Right ventricle myocardium superior (tissue), 1 donor: Measurements from ENCODE around the gene APOBEC3A. TPM values are rescaled to one million over a fixed set of nuclear protein-coding genes. Genes with fewer than 3 reads are reported as not detected.
"Not testable (repeated sequence)": the region's sequence is repeated elsewhere in the genome, so short reads cannot be mapped to it uniquely, and the experiment has no call there.

Experiments used
- ATAC-seq: fragments of 200-7000 bp; cut with Tn5 transposase; one replicate; pipeline ENCODE4 v1.9.1; 2020; ENCODE audit warnings: mild to moderate bottlenecking; ENCODE audit not compliant: poor library complexity
- DNase-seq: peaks from one replicate; pipeline ENCODE4 v3.0.0-alpha.2; 2020
- intact Hi-C: fragments of 100-400 bp; cut with DNase I; formaldehyde crosslinking; loops from one replicate; pipeline ENCODE4 v1.11.2; 2022
- total RNA-seq: library from RNA; stranded (reverse); fragmentation: NEBNext Ultra II Directional; extraction: Animal tissue kit (Norgen Biotek cat#: 25700); gene quantifications from one replicate; pipeline ENCODE4 v1.2.1, GENCODE V29; 2021
- donor health status: DM: no; HTN: yes; CAD: no; lungs with severe emphysema.

Gene APOBEC3A
- total RNA-seq, 1 donor from 2014 or later, result 0.35 TPM

DNA sequence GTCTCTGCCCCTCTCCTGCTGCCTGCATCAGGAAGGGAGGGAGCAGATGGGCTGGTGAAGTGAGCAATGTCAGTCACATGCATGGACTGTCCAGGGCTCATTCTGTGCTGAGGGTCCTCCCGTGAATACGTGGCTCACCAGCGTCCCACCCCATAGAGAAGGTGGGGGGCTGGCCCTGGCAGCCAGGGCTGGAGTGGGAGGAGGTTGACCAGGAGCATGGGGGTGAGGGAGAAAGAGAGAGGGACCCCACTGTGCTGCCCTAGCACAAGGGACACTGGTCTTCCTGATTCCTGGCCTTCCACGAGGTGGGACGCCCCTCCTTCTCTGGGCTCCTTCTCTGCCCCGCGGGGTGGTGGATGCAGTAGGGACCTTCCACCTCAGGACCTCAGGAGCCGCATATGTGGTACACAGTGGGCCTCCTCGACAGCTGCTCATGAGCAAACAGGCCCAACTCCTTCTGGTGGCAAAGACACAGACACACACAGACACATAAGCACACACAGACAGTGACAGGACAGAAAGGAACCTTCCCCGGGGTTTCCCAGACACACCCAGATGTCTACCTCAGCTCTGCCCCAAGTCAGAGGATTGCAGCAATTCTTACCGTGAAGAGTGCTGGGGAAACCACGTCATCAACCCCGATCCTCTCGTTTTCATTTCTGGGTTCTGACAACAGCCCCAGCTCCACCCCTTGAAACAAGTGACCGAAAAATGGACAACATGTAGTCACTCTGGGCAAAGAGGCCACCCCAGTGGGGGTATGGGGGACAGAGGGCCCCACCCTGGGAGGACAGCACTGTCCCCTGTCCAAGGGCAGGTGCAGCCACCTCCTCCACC lies 3.6 kb upstream of the APOBEC3A start:
- DNase-seq (no peak), ATAC-seq (peak; percentile 24)
- intact Hi-C loops, result no loop called here

DNA sequence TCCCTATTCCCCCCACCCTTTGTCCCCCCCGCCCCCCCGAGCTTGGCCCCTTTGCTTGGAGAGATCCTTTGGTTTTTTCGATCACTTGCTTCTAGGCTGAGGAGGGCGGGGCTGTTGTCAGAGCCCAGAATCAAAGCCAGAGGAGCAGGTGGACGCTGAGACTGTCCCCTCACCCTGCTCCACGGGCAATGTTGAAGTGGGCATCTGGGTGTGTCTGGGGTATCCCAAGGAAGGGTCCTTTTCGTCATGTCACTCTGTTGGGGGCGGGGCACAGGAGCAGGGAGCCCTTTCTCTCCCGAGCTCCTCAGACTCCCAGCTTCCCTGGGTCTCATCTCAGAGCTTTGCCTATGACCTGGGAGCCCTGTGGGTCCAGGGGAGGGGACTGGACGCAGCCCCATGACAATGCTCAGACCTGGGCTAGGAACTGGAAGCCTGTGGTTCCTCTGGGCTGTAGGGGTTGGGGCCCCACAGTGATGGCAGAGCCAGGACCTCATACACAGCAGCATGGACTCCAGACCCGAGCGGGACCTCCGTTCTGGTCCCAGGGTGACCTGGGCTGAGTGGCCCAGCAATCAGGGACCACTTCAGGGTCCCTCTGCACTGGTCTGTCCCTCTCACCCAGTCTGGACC lies 2.9 kb upstream of the APOBEC3A start:
- no peak for ATAC-seq
- DNase-seq, result no peak
- intact Hi-C loops, result no loop called here

DNA sequence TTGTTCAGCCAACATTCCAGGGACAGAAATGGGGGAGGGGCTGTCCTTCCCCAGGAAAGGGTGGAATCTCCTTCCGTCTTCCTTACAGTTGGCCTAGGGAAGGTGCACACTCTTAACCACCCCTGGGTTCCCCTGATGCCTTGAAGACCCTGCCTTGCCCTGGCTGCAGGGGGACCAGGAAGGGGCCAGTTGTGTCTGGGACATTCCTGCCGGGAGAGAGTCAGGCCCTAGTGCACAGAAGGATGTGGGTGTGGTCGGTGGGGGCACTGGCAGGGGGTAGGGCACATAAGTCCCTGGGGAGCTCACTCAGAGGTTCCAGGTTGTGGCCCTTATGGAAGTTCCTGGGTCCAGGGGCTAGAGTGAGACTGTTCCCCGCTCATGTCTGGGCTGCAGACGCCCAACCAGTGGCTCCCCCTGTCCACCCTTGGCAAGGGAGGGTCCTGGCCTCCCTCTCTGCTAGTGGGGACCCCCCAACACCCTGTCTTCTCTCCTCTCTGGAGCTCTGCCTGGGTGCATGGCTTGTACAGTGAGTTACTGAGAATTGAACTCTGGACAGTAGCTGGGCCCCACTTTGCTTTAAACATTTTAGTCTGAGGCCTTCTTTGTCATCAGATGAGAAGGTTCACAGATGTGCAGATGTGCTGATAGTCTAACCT lies 2.0 kb upstream of the APOBEC3A start:
- intact Hi-C loops, result no loop called here
- DNase-seq (no peak), ATAC-seq (no peak)

DNA sequence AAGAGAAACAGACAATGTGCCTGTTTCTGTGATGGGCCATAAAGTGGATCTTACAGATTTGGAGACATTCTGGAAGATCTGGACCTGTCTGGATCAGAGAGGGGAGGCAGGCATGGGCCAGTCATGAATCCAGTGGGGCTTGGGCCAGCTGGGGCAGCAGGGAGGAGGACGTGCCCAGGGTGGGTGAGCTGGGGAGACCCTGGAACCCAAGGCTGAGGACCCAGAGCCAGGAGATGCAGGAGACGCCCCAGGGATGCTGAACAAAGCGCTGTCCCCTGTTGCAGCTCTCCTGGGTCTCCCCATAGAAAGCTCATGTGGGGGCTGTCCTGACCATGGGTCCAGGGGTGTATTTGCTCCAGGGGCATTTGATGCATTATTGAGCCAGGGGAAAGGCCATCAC lies 1.5 kb upstream of the APOBEC3A start:
- intact Hi-C loops, result no loop called here
- ATAC-seq, result no peak
- no peak for DNase-seq

DNA sequence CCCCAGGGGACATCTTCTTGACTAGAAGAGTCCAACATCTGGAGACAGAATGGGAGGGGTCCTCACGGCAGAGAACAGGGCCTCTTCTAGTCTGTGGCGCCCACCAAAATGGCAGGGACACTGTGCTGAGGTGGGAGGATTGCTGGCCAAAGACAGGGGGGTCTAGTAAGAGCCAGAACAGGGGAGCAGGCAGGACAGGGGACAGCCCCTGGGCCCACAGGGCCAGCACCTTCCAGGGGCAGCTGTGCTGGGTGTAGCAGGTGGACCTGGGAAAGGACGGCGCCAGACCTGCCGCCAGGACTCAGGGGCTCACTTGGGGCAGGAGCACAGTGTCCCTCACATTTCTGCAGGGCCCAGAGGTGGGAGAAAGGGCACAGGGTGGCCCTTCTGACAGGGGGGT lies 858 bp upstream of the APOBEC3A start:
- no peak for DNase-seq
- intact Hi-C loops, result no loop called here
- no peak for ATAC-seq

DNA sequence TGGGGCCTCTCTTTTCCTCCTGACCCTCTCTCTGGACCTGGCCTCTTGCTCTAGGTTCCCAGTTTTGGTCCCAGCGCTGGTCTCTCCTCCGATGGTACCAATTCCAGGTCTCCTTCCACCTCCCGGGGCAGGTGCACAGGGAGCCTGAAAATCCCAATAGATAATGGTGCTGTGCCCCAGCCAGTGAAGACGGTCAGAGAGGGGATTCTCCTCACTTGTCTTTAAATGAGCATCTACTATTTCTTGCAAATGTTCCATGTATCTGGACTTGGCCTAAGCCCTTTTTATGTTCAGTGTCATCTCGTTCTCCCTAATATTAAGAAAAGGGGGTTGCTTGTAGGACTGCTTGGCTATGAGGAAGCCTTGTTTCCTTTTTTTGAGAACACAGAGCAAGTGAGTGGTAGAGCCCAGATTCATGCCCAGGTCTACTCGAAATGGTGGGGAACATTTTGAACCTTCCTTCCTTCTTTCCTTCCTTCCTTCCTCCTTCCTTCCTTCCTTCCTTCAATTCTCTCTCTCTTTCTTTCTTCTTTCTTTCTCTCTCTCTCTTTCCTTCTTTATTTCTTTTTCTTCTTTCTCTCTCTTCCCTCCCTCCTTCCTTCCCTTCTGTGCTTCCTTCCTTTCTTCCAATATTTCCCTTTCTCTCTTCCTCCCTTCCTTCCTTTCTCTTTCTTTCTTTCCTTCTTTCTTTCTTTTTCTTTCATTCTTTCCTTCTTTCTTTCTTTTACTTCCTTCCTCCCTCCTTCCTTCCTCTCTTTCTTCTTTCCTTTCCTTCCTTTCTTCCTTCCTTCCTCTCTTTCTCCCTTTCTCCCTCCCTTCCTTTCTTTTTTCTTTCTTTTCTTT lies 620 bp downstream of the APOBEC3A start:
- intact Hi-C loops, result no loop called here
- ATAC-seq (no peak), DNase-seq (no peak)

DNA sequence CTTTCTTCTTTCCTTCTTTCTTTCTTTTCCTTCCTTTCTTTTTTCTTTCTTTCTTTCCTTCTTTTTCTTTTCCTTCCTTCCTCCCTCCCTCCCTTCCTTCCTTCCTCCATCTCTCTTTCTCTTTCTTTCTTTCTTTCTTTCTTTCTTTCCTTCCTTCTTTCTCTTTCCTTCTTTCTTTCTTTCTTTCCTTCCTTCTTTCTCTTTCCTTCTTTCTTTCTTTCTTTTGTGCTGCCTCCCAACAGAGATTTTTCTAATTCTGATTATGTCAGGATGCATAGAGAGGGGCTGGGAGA lies 1.2 kb downstream of the APOBEC3A start:
- intact Hi-C loops, ATAC-seq, DNase-seq: not testable (repeated sequence)

DNA sequence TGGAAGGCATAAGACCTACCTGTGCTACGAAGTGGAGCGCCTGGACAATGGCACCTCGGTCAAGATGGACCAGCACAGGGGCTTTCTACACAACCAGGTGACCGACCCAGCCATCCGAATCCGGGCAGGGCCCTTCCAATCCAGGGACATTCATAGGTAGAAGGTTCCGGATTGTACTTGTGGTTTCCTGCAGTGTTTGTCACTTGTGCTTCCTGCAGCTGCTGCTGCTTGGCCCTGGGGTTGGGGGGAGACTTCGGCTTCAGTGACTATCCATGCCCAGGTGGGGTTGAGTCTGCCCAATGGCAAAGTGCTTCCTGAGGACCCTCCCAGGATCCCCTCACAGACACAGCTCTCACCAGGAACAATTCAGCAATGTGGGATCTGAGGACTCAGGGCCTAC lies 2.2 kb downstream of the APOBEC3A start:
- intact Hi-C loops, result no loop called here
- ATAC-seq (no peak), DNase-seq (no peak)

DNA sequence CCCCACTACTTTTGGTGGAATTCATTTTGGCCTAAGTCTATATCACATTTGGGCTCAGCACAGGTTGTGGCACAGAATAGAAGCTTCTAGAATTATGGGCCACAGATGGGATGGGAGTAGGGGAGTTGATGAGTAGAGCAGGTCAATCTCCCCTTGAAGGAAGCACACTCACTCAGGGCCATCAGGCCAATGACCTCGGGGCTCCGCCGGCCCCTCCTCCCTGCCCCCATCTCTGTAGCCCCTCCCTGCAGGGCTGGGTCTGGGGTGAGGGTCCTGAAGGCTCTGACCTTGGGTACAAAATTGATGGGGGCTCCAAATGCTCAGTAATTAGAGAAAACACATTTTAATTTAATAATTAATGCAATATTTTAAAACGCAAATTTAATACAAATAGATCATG lies 3.3 kb downstream of the APOBEC3A start:
- ATAC-seq, intact Hi-C loops, DNase-seq: not testable (repeated sequence)

DNA sequence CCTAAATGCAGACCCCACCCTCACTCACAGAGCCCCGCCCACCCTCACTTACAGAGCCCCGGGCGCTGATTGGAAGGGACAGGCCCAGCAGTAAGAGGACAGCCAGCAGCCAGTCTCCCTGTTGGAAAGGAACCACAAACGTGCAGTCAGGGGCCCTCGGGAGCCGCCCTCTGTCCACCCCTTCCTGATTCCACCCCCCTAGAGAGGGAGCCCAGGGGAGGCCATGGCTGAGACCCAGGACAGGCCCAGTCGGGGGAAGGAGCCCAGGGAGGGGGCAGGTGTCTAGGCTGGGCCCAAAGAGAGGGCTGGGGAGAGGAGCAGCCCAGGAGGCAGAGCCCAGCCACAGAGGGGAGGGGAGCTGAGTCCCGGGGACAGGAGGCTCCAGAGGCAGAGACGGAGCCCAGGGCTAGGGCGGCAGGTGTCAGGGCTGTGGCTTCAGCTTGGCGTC lies 5.9 kb downstream of the APOBEC3A start:
- DNase-seq, intact Hi-C loops: not testable (repeated sequence)
- peak; percentile 52 for ATAC-seq

DNA sequence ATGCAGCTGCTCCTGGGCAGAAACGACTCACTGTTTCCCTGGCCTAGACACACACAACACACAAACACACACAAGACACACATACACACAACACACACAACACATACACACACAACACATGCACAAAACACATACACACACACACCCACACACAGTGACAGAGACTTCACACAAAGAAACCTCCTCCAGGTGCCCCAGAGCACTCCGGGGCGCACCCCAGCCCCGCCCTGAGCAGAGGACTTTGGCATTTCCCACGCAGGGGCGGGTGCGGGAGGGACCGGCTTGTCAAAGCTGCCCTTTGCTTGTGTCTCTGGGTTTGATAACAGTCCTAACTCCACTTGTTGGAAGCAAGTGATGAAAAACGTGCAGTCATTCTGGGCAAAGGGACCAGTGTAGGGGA lies 6.5 kb downstream of the APOBEC3A start:
- ATAC-seq (no peak), DNase-seq (no peak)
- intact Hi-C loops, result no loop called here

DNA sequence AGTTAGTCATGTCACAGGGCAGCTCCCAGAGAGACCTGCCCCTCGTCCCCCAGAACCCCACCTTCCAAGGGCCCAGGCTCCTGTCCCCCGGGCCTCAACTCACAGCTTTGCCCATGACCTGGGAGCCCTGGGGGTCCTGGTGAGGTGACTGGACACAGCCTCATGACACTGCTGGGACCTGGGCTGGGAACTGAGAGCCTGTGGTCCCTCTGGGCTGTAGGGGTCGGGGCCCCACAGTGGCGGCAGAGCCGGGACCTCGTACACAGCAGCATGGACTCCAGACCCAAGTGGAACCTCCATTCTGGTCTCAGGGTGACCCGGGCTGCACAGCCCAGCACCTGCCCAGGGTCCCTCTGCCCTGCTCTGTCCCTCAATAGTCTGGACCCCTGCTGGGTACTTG lies 6.9 kb downstream of the APOBEC3A start:
- no peak for DNase-seq
- intact Hi-C loops, result no loop called here
- no peak for ATAC-seq

DNA sequence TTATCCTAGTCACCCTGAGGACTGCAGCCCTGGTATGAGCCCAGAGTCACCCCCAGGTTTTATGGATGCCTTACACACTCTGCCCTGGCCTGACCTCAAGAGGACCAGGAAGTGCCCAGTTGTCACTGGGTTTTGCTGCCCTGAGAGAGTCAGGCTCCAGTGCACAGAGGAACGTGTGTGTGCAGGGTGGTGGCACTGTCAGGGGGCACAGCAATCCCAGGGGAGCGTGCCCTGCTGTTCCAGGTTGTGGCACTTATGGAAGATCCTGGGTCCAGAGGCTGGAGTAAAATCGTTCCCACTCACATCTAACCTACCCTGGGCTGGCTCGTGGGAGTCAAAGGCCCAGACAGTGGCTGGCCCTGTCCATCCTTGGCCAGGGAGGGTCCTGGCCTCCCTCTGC lies 7.6 kb downstream of the APOBEC3A start:
- ATAC-seq, result no peak
- intact Hi-C loops, result no loop called here
- DNase-seq, result no peak

DNA sequence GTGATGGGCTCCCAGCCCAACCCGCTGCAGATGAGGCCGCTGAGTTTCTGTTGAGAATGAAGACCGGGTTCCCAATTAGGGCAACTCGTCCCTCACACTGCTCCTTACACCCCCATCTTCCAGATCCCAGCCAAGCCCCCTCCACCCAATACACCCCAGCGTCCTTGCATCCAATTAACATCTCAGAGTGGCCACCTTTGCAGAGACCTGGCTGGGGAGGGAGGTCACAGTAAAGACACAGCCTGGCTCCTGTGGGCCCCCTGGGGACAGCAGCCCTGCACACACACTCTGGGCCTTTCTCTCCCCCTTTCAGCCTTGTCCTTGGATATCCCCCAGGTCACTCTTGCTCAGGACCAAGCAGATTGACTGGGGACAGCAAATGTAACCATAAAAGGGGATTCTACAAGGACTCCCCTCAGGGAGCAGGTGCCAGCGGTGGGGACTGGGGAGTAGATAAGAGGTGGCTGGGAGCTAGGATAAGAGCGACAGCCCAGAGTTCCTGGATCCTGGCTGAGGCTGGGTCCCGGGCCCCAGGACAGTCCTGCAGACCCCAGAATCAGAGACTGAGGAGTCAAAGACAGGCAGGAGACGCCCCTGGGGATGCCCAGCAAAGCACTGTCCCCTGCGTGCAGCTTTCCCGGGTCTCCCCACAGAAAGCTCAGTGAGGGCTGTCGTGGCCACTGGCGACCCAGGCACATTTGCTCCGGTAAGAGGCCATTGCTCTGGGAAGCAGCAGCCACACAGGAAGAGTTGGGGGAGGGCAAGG lies 8.4 kb downstream of the APOBEC3A start:
- intact Hi-C loops, result no loop called here
- ATAC-seq (no peak), DNase-seq (no peak)

DNA sequence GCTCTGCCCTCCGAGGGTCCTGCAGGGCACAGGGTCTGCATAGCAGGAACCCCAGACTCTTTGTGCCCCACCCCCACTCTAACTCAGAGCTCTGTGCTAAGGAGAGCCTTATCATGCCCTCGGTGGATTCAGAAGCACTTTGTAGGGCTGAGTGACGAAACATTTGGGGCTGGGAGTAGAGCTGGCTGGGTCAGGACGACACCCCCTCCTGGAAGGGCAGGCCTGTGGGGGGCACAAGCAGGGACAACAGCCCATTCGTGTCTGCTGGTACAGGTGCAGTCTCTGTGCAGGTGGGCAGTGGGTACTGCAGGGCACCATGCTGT lies 8.9 kb downstream of the APOBEC3A start:
- ATAC-seq, result no peak
- intact Hi-C loops, result no loop called here
- DNase-seq, result no peak

DNA sequence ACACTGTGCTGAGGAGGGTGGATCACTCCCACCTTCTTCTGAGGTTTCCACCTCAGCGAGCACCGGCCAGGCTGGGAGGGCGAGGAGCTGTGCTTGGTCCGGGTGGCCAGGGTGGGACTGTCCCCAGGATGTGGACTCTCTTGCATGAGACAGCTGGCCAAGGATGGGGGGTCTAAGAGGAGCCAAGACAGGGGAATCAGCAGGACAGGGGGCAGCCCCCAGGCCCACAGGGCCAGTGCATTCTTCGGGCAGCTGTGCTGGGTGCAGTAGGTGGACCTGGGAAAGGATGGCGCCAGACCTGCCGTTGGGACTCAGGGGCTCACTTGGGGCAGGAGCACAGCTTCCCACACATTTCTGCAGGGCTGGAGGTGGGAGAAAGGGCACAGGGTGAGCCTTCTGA lies 9.5 kb downstream of the APOBEC3A start:
- no peak for DNase-seq

DNA sequence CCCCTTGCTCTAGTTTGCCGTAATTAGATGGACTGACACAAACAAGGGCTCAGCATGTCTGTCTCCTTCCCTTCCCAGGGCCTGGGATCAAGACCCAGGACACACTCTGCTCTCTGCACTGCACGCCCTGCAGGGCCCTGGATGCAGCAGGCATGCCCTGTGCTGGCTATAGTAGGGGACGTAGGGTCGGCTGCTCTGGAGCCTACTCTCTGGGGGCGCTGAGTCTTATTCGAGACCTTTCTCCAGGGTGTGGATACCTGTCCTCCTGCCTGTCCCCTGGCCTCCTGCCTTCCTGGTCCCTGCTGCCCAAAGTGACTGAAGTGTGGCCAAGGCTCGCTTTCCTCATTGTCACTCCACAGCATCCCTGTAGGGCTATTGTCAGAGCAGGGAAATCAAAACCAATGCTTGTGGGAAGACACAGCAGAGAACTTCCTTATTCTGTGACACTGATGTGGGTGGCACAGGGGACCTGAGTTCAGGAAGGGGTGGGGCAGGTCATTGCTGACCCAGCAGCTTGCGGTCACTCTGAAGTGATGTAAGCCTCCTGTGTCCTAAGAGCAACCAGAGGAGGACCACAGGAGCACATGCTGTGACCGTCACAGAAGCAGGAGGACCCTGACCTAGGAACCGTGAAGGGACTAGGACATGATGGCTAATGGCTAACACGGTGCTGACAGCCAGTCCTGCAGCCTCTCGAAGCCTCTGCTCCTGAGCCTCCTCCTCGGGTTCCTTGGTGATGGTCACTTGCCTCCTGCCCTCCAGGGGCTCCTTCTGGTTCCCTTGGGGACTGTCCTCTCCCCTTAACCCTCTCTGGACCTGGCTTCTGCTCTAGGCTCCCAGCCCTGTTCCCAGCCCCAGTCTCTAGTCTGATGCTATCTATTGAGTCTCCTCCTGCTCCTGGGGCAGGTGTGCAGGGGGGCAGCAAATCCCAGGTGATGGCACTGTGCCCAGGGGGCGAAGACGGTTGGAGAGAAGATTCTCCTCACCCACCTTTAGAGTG lies 10.3 kb downstream of the APOBEC3A start:
- ATAC-seq (peak; percentile 55), DNase-seq (no peak)
- intact Hi-C loops, result no loop called here

More for the DNA sequence above, 9.5 kb downstream of the APOBEC3A start:
- no peak for ATAC-seq
- intact Hi-C loops, result no loop called here
